NCI-H187 (cell line): ENCODE results near the gene EFNB1.

ENCODE experiments used
- DNase-seq, 2 experiments: peaks; one replicate each; lab custom pipeline; 2025; lab: John Stamatoyannopoulos, UW

The EFNB1 gene

GRCh38 chrX:68889249-68889648 lies 60.4 kb downstream of the EFNB1 start:
- no peak for DNase-seq
